ENCODE results near the gene SERTAD3.
"Not testable (repeated sequence)": the region's sequence is repeated elsewhere in the genome, so short reads cannot be mapped to it uniquely, and the experiment has no call there.

Gene SERTAD3

GRCh38 chr19:40444000-40444824 is at the start of gene SERTAD3:
TSS of gene SERTAD3 (minus strand) at chr19:40444335. CDS start at chr19:40442080, 2,255 bp downstream.
- peak; percentile 96 for DNase-seq

- DNase-seq: no peak
Observed at GRCh38 chr19:40493778-40494177, 49.6 kb upstream of the SERTAD3 start.

- no peak for DNase-seq
Observed at GRCh38 chr19:40492274-40492673, 48.1 kb upstream of the SERTAD3 start.

GRCh38 chr19:40489882-40490230 is 45.7 kb upstream of the SERTAD3 start:
- DNase-seq: no peak

DNA sequence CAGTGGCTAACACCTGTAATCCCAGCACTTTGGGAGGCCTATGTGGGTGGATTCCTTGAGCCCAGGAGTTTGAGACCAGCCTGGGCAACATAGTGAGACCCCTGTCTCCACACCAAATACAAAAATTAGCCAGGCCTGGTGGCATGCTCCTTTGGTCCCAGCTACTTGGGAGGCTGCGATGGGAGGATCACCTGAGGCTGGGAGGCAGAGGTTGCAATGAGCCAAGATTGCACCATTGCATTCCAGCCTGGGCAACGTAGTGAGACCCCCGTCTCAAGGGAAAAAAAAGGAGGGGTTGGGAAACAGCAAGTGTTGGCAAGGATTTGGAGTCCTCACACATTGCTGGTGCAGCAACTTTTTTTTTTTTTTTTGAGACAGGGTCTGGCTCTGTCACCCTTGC is 41.9 kb upstream of the SERTAD3 start:
- DNase-seq: no peak

DNA sequence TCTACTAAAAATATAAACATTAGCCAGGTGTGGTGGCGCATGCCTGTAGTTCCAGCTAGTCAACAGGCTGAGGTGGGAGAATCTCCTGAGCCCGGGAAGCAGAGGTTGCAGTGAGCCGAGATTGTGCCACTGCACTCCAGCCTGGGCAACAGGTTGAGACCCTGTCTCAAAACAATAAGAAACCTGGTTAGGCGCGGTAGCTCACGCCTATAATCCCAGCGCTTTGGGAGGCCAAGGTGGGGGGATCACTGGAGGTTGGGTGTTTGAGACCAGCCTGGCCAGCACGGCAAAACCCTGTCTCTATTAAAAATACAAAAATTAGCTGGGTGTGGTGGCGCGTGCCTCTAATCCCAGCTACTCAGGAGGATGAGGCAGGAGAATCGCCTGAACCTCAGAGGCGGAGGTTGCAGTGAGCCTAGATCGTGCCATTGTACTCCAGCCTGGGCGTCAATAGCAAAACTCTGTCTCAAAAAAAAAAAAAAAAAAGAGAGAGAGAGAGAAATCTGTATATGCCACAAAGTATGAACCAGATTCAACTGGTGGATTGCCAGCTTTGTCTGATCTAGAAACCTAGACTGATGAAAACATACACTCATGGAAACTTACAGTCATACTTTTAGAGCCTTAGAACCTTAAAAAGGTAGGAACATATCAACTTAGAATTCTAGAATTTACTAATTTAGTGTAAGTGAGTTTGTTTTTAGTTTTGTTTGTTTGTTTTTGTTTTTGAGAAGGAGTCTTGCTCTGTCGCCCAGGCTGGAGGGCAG is 31.9 kb upstream of the SERTAD3 start:
- DNase-seq: not testable (repeated sequence)

DNA sequence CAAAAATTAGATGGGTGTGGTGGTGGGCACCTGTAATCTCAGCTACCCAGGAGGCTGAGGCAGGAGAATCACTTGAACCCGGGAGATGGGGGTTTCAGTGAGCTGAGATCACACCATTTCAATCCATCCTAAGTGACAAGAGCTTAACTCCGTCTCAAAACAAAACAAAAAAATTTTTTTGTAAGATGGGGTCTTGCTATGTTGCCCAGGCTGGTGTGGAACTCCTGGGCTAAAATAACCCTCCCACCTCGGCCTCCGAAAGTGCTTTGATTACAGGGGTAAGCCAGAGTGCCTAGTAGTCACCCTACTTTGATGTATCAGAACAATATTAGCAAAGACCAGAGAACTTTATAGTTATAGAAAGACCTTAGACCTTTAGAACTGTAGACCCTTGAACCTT is 30.6 kb upstream of the SERTAD3 start:
- no peak for DNase-seq

- DNase-seq: no peak
Observed at GRCh38 chr19:40472516-40472915, 28.4 kb upstream of the SERTAD3 start.

GRCh38 chr19:40471111-40471510 is 27.0 kb upstream of the SERTAD3 start:
- no peak for DNase-seq

DNA sequence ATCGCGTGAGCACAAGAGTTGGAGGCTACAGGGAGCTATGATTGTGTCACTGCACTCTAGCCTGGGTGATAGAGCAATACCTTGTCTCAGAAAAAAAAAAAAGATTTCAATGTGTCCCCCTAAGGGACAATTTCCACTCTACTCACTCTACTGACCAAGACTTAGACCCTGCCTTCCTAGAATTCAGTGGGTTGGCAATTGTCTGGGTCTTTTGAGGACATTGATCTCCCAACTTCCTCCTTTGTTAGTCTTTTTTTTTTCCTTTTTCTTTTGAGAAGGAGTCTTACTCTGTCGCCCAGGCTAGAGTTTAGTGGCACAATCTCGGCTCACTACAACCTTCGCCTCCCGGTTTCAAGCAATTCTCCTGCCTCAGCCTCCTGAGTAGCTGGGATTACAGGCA is 24.9 kb upstream of the SERTAD3 start:
- no peak for DNase-seq

GRCh38 chr19:40466985-40467734 is 23.0 kb upstream of the SERTAD3 start, which contains the start of gene SPTBN4:
TSS of gene SPTBN4 (plus strand) at chr19:40467001. CDS start at chr19:40472622, 5,621 bp downstream.
- peak; percentile 32 for DNase-seq

GRCh38 chr19:40466219-40466984 is 22.3 kb upstream of the SERTAD3 start:
- peak; percentile 75 for DNase-seq

GRCh38 chr19:40465557-40466218 is 21.6 kb upstream of the SERTAD3 start, which contains the start of gene BLVRB:
TSS of gene BLVRB (minus strand) at chr19:40465745. CDS start at chr19:40465688, 57 bp downstream.
- DNase-seq: peak; percentile 100

GRCh38 chr19:40465025-40465556 is 21.0 kb upstream of the SERTAD3 start:
- DNase-seq: no peak

DNA sequence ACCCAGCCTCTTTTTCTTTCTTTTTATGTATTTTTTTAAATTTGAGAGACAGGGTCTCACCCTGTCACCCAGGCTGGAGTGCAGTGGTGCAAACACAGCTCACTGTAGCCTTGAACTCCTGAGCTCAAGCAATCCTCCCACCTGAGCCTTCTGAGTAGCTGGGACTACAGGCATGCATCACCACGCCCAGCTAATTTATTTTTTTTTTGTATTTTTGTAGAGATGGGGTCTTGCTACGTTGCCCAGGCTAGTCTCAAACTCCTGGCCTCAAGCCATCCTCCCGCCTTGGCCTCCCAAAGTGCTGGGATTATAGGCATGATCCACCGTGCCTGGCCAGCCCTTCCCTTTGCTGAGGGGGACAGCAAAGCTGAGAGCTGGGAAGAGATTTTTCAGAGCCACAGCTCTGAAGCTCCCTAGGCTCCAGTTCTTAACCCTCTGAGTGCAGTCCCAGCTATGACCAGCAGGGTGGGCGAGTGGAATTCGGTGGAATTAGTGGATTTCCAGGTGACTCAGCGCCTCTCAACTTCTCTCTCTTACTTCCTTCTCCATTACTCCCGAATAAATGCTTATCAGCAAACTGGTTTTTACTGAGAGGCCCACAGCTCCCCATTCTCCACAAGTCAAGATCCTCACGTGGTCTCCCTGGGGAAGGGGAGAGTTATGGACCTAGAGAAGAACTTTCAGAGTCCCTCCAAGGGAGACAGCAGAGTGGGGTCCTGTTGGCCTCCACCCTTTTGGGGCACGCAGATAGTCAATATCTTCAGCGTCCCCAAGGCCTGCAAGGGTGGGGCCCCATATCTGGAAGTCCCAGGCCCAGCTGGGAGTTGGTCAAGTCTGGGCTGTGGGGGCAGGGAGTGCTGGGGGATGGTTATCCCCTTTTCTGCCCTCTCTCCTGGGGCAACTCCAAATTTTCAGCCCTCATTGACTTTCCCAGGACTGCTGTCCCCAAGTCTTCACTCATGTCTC is 20.2 kb upstream of the SERTAD3 start:
- DNase-seq: peak; percentile 76

DNA sequence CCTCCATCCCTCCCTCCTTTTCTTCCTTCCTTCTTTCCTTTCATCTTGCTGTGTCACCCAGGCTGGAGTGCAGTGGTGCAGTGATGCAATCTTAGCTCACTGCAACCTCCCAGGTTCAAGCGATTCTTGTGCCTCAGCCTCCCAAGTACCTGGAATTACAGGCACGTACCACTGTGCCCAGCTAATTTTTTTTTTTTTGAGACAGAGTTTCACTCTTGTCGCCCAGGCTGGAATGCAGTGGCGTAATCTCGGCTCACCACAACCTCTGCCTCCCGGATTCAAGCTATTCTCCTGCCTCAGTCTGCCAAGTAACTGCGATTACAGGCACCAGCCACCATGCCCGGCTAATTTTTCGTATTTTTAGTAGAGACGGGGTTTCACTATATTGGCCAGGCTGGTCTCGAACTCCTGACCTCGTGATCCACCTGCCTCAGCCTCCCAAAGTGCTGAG is 19.5 kb upstream of the SERTAD3 start:
- DNase-seq: not testable (repeated sequence)

- DNase-seq: no peak
Observed at GRCh38 chr19:40461669-40462221, 17.6 kb upstream of the SERTAD3 start.

DNA sequence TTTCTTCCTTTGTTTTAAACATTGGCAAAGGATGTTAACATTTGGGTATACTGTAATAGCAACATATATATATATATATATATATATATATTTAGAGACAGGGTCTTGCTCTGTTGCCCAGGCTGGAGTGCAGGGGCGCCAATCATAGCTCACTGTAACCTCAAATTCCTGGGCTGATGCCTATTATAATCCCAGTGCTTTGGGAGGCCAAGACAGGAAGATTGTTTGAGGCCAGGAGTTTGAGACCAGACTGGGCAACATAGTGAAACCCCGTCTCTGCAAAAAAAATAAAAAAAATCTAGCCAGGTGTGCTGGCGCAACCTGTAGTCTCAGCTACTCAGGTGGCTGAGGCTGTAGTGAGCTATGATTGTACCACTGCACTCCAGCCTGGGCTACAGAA is 16.1 kb upstream of the SERTAD3 start:
- no peak for DNase-seq

- no peak for DNase-seq
Observed at GRCh38 chr19:40458597-40458974, 14.5 kb upstream of the SERTAD3 start.
